Measurements from ENCODE around the gene TPST1.
"Not testable (repeated sequence)": the region's sequence is repeated elsewhere in the genome, so short reads cannot be mapped to it uniquely, and the experiment has no call there.

- not testable (repeated sequence) for TF ChIP-seq CTCF (IDR thresholded peaks at IDR 0.05); REST (IDR thresholded peaks at IDR 0.05; ENCODE audit: insufficient read depth in 1 of 2, low read depth in 2 of 2, low read length in 1 of 2); SIN3A (IDR thresholded peaks at IDR 0.05; ENCODE audit: borderline replicate concordance, insufficient read depth, low read depth, low read length)
Observed at GRCh38 chr7:66401126-66401525, 196.0 kb downstream of the TPST1 start.
